Neural cell (in vitro differentiated cells): ENCODE measurements around the gene ELP4.

Experiments
- POLR2AphosphoS5 ChIP-seq: IDR thresholded peaks from 2 replicates; pipeline ENCODE4 v1.6.1; 2012
- TF ChIP-seq, protein P1 (sequence below): fragments of 450-650 bp; IDR thresholded peaks from 2 replicates; pipeline ENCODE4 v1.5.1; 2014; ENCODE audit warnings: antibody characterized with exemption, mild to moderate bottlenecking, moderate library complexity; ENCODE audit not compliant: poor library complexity, severe bottlenecking

DNA sequence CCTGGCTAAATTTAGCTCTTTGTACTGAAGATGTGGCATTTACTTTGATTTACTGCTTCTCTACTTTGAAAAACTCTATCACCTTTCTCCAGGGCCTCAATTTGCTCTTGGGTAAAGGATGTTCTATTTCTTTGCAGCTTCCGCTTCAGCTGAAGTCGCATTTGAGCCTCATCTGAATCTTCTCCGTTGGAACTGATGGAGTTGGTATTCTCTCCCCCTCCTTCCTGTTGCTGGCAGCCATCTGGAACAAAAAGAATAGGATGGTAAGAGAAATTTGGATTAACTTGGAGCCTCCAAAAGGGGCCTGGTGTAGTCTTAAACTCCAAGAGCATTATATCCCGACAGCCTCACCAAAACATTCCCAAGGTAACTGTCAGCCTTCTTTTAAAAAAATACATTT lies 285.0 kb downstream of the ELP4 start:
- TF ChIP-seq, protein P1, sequence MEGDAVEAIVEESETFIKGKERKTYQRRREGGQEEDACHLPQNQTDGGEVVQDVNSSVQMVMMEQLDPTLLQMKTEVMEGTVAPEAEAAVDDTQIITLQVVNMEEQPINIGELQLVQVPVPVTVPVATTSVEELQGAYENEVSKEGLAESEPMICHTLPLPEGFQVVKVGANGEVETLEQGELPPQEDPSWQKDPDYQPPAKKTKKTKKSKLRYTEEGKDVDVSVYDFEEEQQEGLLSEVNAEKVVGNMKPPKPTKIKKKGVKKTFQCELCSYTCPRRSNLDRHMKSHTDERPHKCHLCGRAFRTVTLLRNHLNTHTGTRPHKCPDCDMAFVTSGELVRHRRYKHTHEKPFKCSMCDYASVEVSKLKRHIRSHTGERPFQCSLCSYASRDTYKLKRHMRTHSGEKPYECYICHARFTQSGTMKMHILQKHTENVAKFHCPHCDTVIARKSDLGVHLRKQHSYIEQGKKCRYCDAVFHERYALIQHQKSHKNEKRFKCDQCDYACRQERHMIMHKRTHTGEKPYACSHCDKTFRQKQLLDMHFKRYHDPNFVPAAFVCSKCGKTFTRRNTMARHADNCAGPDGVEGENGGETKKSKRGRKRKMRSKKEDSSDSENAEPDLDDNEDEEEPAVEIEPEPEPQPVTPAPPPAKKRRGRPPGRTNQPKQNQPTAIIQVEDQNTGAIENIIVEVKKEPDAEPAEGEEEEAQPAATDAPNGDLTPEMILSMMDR: no peak
- no peak for TF ChIP-seq POLR2AphosphoS5
